AG04449 (cell line): ENCODE results near the gene SNRPD1.
A peak's percentile ranks its signal among the peaks of the same experiment; 100 is the strongest.

Experiments
- CTCF ChIA-PET: fragments of 350-600 bp; formaldehyde crosslinking; extraction: SDS; loops from one replicate; lab custom pipeline; 2021; ENCODE audit warnings: antibody characterized with exemption; lab: Yijun Ruan, JAX
- POLR2A ChIA-PET: fragments of 400-600, 350-600 bp; formaldehyde crosslinking; extraction: SDS; loops from one replicate; lab custom pipeline; 2020; ENCODE audit warnings: antibody characterized with exemption, inconsistent platforms; lab: Yijun Ruan, JAX
- DNase-seq: peaks from one replicate; pipeline ENCODE4 v3.0.0-alpha.2; 2010; ENCODE audit warnings: low read depth, low spot score
- H3K4me3 ChIP-seq: 2 replicates; pipeline ENCODE4 v1.5.1; 2011; ENCODE audit warnings: low read depth, mild to moderate bottlenecking, control low read depth, low read length
- CTCF ChIP-seq: IDR thresholded peaks from one replicate; pipeline ENCODE4 v1.5.1; 2011; ENCODE audit warnings: mild to moderate bottlenecking, moderate library complexity, low read length, control low read depth, inconsistent platforms; ENCODE audit not compliant: insufficient read depth; ENCODE audit errors: missing control alignments

Gene SNRPD1

DNA sequence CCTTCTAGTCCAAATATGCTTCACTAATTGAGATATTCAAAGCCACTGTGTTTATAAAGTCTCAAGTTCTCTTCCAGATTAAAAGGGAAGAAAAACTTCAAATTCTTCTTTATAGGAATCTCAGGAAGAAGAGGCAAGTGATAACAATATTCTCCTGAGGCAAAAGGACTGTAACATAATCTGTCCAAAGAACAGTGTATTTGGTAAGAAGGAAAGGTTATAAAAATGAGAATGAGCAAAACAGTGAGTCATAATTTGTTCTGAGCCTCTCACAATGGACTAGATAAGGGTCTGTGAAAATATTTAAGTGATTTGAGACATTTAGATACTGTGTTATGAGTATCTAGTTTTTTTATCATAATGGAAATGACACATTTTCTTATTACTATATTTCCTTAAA lies 44.3 kb downstream of the SNRPD1 start:
- H3K4me3 ChIP-seq, result no peak overlapping the region
- DNase-seq, result peak; percentile 4
- ChIA-PET POLR2A (no interaction called here), CTCF (no interaction called here)
- TF ChIP-seq CTCF, result no peak

DNA sequence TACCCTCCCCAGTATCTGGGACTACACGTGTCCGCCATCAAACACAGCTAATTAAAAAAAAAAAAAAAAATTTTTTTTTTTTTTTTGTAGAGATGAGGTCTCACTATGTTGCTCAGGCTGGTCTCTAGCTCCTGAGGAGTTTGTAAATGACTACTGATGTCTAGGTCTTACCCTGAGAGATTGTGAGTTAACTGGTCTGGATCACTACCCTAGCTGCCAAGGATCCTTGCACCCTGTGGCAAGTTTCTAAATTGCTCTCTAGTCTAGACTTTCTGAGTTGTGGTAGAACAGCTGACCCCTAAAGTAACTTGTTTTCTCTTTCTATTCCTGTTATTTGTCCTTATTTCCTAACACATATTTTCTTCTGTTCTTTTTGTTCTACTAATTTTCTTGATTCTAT lies 48.0 kb downstream of the SNRPD1 start:
- TF ChIP-seq CTCF, result no peak
- ChIA-PET POLR2A (no interaction called here), CTCF (no interaction called here)
- no peak for DNase-seq
- no peak overlapping the region for H3K4me3 ChIP-seq

- ChIA-PET CTCF (no interaction called here), POLR2A (no interaction called here)
- no peak for TF ChIP-seq CTCF
- no peak for DNase-seq
- H3K4me3 ChIP-seq, result no peak overlapping the region
These were observed 50.5 kb downstream of the SNRPD1 start for GRCh38 chr18:21662581-21662980.

- ChIA-PET CTCF (interaction anchor here (1.2 kb wide), 1 partner anchor 63 kb away, joined by 6 read pairs; the partner anchor contains the start of gene ESCO1), POLR2A (no interaction called here)
- no peak for TF ChIP-seq CTCF
- H3K4me3 ChIP-seq, result no peak overlapping the region
- no peak for DNase-seq
These were observed 51.5 kb downstream of the SNRPD1 start for GRCh38 chr18:21663578-21663977.

- POLR2A ChIA-PET, result no interaction called here
- CTCF ChIA-PET, result interaction anchor here (1.2 kb wide), 1 partner anchor 63 kb away, joined by 6 read pairs; the partner anchor contains the start of gene ESCO1
- no peak for TF ChIP-seq CTCF
- DNase-seq, result no peak
- no peak overlapping the region for H3K4me3 ChIP-seq
These were observed 52.0 kb downstream of the SNRPD1 start for GRCh38 chr18:21664069-21664468.

DNA sequence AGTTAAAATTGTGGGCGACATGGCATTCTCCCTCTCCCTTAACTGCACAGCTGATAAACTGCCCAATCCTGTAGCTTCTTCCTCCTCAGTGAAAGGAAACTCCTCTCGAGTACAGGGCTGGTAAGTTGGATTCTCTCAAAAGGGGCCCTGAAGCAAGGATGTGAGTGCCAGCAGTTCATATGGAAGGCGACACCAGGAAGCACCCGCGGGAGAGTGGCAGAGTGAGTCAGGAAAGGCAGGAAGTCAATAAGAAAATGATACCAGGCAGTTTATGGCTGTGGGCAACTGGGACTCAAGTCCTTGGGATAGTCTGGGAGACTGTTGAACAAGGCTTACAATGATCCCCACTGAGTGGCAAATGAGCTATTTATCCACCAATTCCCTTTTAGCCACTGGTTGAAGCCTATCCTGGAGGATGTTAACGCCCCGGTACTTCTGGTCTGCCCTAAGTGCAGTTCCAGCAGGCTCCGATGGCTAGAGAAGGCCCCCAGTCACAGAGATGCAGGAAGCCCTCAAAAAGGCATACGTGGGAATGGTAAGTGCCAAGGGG lies 57.7 kb downstream of the SNRPD1 start:
- no peak overlapping the region for H3K4me3 ChIP-seq
- CTCF ChIA-PET, result interaction anchor here (0.7 kb wide), 1 partner anchor 8 kb away, joined by 3 read pairs; no protein-coding TSS in a partner anchor
- DNase-seq, result no peak
- POLR2A ChIA-PET, result no interaction called here
- TF ChIP-seq CTCF, result no peak
